ENCODE results near the gene CARD11.

DNA sequence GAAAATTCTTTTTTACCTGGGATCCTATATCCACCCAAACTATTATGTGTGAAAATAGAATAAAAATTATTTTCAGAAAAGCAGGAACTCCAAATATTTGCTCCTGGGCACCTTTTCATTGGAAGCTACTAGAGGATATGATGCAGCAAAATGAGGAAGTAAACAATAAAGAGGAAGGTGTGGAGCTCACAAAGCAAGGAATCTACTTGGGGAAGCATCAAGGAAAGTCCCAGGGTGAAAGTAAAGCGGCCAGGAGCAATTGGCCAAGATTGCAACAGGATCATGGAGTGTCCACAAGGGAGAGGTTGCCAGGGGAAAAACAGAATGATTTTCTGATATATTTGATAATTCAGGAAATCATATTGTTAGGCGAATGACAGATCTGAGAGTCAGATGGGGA, 80.8 kb downstream of the CARD11 start:
- TF ChIP-seq CTCF (conservative IDR thresholded peaks at IDR 0.05; ENCODE audit: low read depth, low read length) = no peak
- no peak for TF ChIP-seq FOS (IDR thresholded peaks at IDR 0.05; ENCODE audit: low read depth, low read length)
- no peak for TF ChIP-seq POLR2A (IDR thresholded peaks at IDR 0.05; ENCODE audit: low read depth, low read length)
- TF ChIP-seq CEBPB (IDR thresholded peaks at IDR 0.05; ENCODE audit: low read depth, low read length) = no peak
- TF ChIP-seq, protein P1, sequence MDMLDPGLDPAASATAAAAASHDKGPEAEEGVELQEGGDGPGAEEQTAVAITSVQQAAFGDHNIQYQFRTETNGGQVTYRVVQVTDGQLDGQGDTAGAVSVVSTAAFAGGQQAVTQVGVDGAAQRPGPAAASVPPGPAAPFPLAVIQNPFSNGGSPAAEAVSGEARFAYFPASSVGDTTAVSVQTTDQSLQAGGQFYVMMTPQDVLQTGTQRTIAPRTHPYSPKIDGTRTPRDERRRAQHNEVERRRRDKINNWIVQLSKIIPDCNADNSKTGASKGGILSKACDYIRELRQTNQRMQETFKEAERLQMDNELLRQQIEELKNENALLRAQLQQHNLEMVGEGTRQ (IDR thresholded peaks at IDR 0.05; ENCODE audit: low read depth, low read length) = no peak
- TF ChIP-seq RCOR1 (IDR thresholded peaks at IDR 0.05; ENCODE audit: insufficient replicate concordance, low read length) = no peak
- no peak for TF ChIP-seq ELK1 (IDR thresholded peaks at IDR 0.05; ENCODE audit: borderline replicate concordance, low read depth, low read length)
- TF ChIP-seq BHLHE40 (IDR thresholded peaks at IDR 0.05; ENCODE audit: low read depth, low read length) = no peak
- TF ChIP-seq RAD21 (IDR thresholded peaks at IDR 0.05; ENCODE audit: low read length) = no peak
- no peak for TF ChIP-seq SMC3 (IDR thresholded peaks at IDR 0.05; ENCODE audit: low read depth, low read length)
- TF ChIP-seq MAZ (IDR thresholded peaks at IDR 0.05; ENCODE audit: borderline replicate concordance, low read depth, low read length) = no peak
- TF ChIP-seq RFX5 (IDR thresholded peaks at IDR 0.05; ENCODE audit: low read depth, low read length) = no peak

All from IMR-90 (cell line).